ENCODE measurements around the gene CXorf38. TPM values are rescaled to one million over a fixed set of nuclear protein-coding genes. Genes with fewer than 3 reads are reported as not detected.

The CXorf38 gene
- total RNA-seq (2014; rRNA removed; shearing (Covaris generic)) (7.7 and 12.9 TPM in 2 replicates), polyA plus RNA-seq (2016; fragmentation: Nextera tagmentation; extraction: Ambion mirVana) (8.7 and 9.4 TPM in 2 replicates)

DNA sequence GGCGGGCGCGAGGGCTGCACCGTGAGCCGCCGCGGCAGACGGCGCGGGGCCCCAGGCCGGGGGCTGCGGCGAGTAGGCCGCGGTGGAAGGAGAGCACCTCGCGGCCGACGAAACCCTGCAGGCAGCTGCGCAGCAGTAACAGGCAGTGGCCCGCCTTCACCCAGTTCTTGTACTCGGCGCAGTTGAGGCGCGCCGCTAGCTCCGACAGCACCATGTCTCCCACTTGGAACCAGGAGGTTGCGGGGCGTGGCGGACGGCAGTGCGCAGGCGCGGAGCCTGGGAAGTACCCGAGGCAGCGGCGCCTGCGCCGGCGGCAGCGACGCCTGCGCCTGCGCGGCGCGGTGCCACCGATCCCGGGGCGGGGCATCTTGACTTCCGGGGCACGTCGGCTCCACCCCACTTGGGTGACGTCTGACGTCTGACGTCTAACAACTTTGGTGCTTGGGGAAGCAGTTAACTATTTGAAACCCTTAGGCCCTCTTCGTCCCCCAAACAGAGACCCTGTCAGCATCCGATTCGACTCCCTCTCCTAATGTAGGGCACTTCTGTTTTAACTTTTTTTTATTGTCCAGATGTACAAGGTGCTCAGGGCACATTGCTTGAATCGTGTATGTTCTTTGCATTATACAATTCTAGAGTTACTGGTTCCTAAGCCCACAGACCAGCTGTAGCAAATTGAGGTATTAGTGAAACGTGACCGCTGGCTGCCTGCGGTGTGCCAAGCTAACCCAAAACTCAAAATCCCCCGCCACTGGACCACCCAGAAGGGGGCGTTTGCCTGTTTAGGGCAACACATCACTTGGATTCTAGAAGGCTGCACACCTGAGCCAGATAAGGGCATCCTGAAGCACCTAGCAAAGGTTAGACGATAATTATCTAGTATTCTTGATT, at the start of gene CXorf38:
CXorf38 (minus strand) TSS at position 255 of the 891 bp plus-strand sequence; CDS start at position 214, 41 bp downstream.
- Histone ChIP-seq H3K9me2 (ENCODE audit: insufficient read depth) (no peaks in the 10 kb centered on the region), H3K9ac (peak within 1 kb of the TSS; percentile 89), H3K4me2 (ENCODE audit: unreplicated experiment) (peak within 1 kb of the TSS; percentile 83), H3K4me1 (ENCODE audit: insufficient read depth) (peaks cover 8% of the 10 kb centered on the region), H2AFZ (peak within 1 kb of the TSS; percentile 69), H3K4me3 (peak within 1 kb of the TSS; percentile 85), H3K27ac (peak within 1 kb of the TSS; percentile 74), H3K36me3 (ENCODE audit: low read depth) (no peaks in the 10 kb centered on the region; the same call in 1 of the 2 replicates), H3K79me2 (ENCODE audit: insufficient read depth) (peaks cover 38% of the 10 kb centered on the region), H3F3A (ENCODE audit: insufficient read depth) (peaks cover 17% of the 10 kb centered on the region), H3K27me3 (replicated peaks; ENCODE audit: insufficient read depth) (no peaks in the 10 kb centered on the region), H4K20me1 (ENCODE audit: insufficient read depth) (no peaks in the 10 kb centered on the region), H3K9me3 (ENCODE audit: low read depth) (no peaks in the 10 kb centered on the region)
- no peak for TF ChIP-seq EZH2 (IDR thresholded peaks at IDR 0.05; ENCODE audit: insufficient read depth, poor library complexity, severe bottlenecking)
- TF ChIP-seq EZH2phosphoT487 (IDR thresholded peaks at IDR 0.05; ENCODE audit: insufficient read depth, low read depth), result no peak
- DNase-seq, result peak; percentile 84
- 8 to 12% methylated on average over 11 to 21 of the region's 66 CpGs for WGBS, 2 experiments (ENCODE audit: low coverage in 1 of 2, low lambda C conversion rate in 2 of 2, missing lambda C conversion rate in 2 of 2)
- in situ Hi-C loops (cut with MboI), result no loop called here

DNA sequence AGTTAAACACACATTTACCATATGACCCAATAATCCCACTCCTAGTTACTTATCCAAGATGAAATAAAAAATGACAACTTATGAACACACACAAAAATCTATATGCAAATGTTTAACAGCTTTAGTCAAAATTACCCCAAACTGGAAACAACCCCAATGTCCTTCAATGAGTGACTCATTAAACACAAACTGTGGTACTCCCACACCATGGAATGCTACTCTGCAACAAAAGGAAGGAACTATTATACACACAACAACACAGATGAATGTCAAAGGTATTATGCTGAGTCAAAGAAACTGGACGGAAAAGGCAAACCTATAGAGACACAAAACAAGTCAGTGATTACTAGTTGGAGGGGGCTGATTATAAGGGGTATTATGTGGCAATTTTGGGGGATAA, 47.4 kb upstream of the CXorf38 start:
- peak; percentile 11 for DNase-seq
- H3K36me3 ChIP-seq (ENCODE audit: low read depth), result peaks cover 24% of the 10 kb centered on the region; the same call in 1 of the 2 replicates

GRCh38 chrX:40688929-40689328, 41.6 kb upstream of the CXorf38 start:
- Histone ChIP-seq H3K4me3 (no peak overlapping the region), H3K79me2 (ENCODE audit: insufficient read depth) (no peaks in the 10 kb centered on the region), H3K9ac (no peak overlapping the region), H3K4me2 (ENCODE audit: unreplicated experiment) (no peak overlapping the region), H3K27ac (no peak overlapping the region), H2AFZ (no peak overlapping the region), H3K36me3 (ENCODE audit: low read depth) (no peaks in the 10 kb centered on the region; the same call in 1 of the 2 replicates), H3K9me3 (ENCODE audit: low read depth) (no peaks in the 10 kb centered on the region), H3K27me3 (replicated peaks; ENCODE audit: insufficient read depth) (no peaks in the 10 kb centered on the region), H4K20me1 (ENCODE audit: insufficient read depth) (no peaks in the 10 kb centered on the region), H3K4me1 (ENCODE audit: insufficient read depth) (no peaks in the 10 kb centered on the region), H3F3A (ENCODE audit: insufficient read depth) (no peaks in the 10 kb centered on the region), H3K9me2 (ENCODE audit: insufficient read depth) (no peaks in the 10 kb centered on the region)
- TF ChIP-seq EZH2 (IDR thresholded peaks at IDR 0.05; ENCODE audit: insufficient read depth, poor library complexity, severe bottlenecking) (no peak), EZH2phosphoT487 (IDR thresholded peaks at IDR 0.05; ENCODE audit: insufficient read depth, low read depth) (no peak)
- DNase-seq, result no peak
- in situ Hi-C loops (cut with MboI), result loop anchor here (25.0 kb wide), 1 partner anchor 423 kb away; no protein-coding TSS in a partner anchor

More for the DNA sequence above, 47.4 kb upstream of the CXorf38 start:
- no peaks in the 10 kb centered on the region for H3K27me3 ChIP-seq (replicated peaks; ENCODE audit: insufficient read depth)
- 79 to 93% methylated on average over 1 of the region's 1 CpG for WGBS, 2 experiments (ENCODE audit: low coverage in 1 of 2, low lambda C conversion rate in 2 of 2, missing lambda C conversion rate in 2 of 2)
- no peak overlapping the region for H3K27ac ChIP-seq
- H3K9me3 ChIP-seq (ENCODE audit: low read depth), result no peaks in the 10 kb centered on the region
- no peaks in the 10 kb centered on the region for H3F3A ChIP-seq (ENCODE audit: insufficient read depth)
- H3K4me1 ChIP-seq (ENCODE audit: insufficient read depth), result no peaks in the 10 kb centered on the region
- H3K9me2 ChIP-seq (ENCODE audit: insufficient read depth), result no peaks in the 10 kb centered on the region
- no peaks in the 10 kb centered on the region for H4K20me1 ChIP-seq (ENCODE audit: insufficient read depth)
- no peak overlapping the region for H3K4me3 ChIP-seq
- H3K4me2 ChIP-seq (ENCODE audit: unreplicated experiment), result no peak overlapping the region
- no peak overlapping the region for H3K9ac ChIP-seq
- H3K79me2 ChIP-seq (ENCODE audit: insufficient read depth), result no peaks in the 10 kb centered on the region
- TF ChIP-seq EZH2phosphoT487 (IDR thresholded peaks at IDR 0.05; ENCODE audit: insufficient read depth, low read depth), result no peak
- no peak for TF ChIP-seq EZH2 (IDR thresholded peaks at IDR 0.05; ENCODE audit: insufficient read depth, poor library complexity, severe bottlenecking)
- in situ Hi-C loops (cut with MboI), result loop anchor here (25.0 kb wide), 1 partner anchor 417 kb away; no protein-coding TSS in a partner anchor
- H2AFZ ChIP-seq, result no peak overlapping the region

GRCh38 chrX:40687169-40687568, 39.8 kb upstream of the CXorf38 start:
- H3K9ac ChIP-seq, result no peak overlapping the region
- in situ Hi-C loops (cut with MboI), result loop anchor here (25.0 kb wide), 1 partner anchor 425 kb away; no protein-coding TSS in a partner anchor
- H3F3A ChIP-seq (ENCODE audit: insufficient read depth), result no peaks in the 10 kb centered on the region
- H4K20me1 ChIP-seq (ENCODE audit: insufficient read depth), result no peaks in the 10 kb centered on the region
- no peaks in the 10 kb centered on the region for H3K9me2 ChIP-seq (ENCODE audit: insufficient read depth)
- H3K4me3 ChIP-seq, result no peak overlapping the region
- no peaks in the 10 kb centered on the region for H3K27me3 ChIP-seq (replicated peaks; ENCODE audit: insufficient read depth)
- no peaks in the 10 kb centered on the region for H3K79me2 ChIP-seq (ENCODE audit: insufficient read depth)
- H3K36me3 ChIP-seq (ENCODE audit: low read depth), result peaks cover 1% of the 10 kb centered on the region; the same call in 1 of the 2 replicates
- 99 to 100% methylated on average over 3 of the region's 3 CpGs for WGBS, 2 experiments (ENCODE audit: low coverage in 1 of 2, low lambda C conversion rate in 2 of 2, missing lambda C conversion rate in 2 of 2)
- no peaks in the 10 kb centered on the region for H3K9me3 ChIP-seq (ENCODE audit: low read depth)
- no peak overlapping the region for H2AFZ ChIP-seq
- H3K4me2 ChIP-seq (ENCODE audit: unreplicated experiment), result no peak overlapping the region
- H3K4me1 ChIP-seq (ENCODE audit: insufficient read depth), result no peaks in the 10 kb centered on the region
- H3K27ac ChIP-seq, result no peak overlapping the region
- TF ChIP-seq EZH2 (IDR thresholded peaks at IDR 0.05; ENCODE audit: insufficient read depth, poor library complexity, severe bottlenecking) (no peak), EZH2phosphoT487 (IDR thresholded peaks at IDR 0.05; ENCODE audit: insufficient read depth, low read depth) (no peak)
- no peak for DNase-seq

Data from GM23248 (cell line).